ENCODE measurements around the gene NUP85.

- TF ChIP-seq CTCF (IDR thresholded peaks at IDR 0.05) (no peak), POLR2A (IDR thresholded peaks at IDR 0.05; ENCODE audit: low read length) (no peak), ZFP36 (IDR thresholded peaks at IDR 0.05; ENCODE audit: borderline replicate concordance, partially characterized antibody) (no peak), JUN (IDR thresholded peaks at IDR 0.05) (no peak), POLR2AphosphoS2 (conservative IDR thresholded peaks at IDR 0.05; ENCODE audit: low read length) (no peak), CHD2 (IDR thresholded peaks at IDR 0.05; ENCODE audit: low read length, partially characterized antibody) (no peak), ESRRA (IDR thresholded peaks at IDR 0.05; ENCODE audit: borderline replicate concordance, low read length) (no peak), USF2 (IDR thresholded peaks at IDR 0.05) (no peak)
- TF ChIP-seq, protein P1, sequence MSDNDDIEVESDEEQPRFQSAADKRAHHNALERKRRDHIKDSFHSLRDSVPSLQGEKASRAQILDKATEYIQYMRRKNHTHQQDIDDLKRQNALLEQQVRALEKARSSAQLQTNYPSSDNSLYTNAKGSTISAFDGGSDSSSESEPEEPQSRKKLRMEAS (IDR thresholded peaks at IDR 0.05), result no peak
These were observed 45.3 kb upstream of the NUP85 start for GRCh38 chr17:75160211-75160610.

All from A549 (cell line).